Measurements from ENCODE around the gene FERMT3.

FERMT3 gene

DNA sequence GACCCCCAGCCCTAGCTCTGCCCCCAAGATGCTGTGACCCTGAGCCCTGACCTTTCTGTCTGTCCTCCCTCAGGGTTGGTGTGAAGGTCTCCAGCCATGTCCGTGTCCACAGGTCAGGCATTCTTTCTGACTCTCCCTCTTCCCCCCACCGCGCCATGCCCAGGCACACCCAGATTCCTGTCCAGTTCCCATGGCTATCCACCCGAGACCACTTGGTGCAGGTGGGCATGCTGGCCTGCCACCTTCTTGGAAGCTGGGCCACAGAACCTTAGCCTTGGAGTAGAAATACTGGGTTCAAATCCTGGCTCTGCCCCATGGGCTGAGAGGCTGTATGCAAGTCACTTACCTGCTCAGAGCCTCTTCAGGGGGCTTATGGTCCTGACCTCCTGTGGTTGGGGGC is 42.5 kb downstream of the FERMT3 start:
- peaks cover 76% of the 10 kb centered on the region for H3K4me1 Mint-ChIP-seq (ENCODE audit: low read depth)
- H3K4me3 Mint-ChIP-seq: no peak overlapping the region
- H3K27ac Mint-ChIP-seq: peak overlapping the region; percentile 7
- H3K36me3 Mint-ChIP-seq (ENCODE audit: low read depth): peaks cover 47% of the 10 kb centered on the region
- intact Hi-C loops (cut with micrococcal nuclease): no loop called here
- H3K27me3 Mint-ChIP-seq: peaks cover 9% of the 10 kb centered on the region
- no peaks in the 10 kb centered on the region for H3K9me3 Mint-ChIP-seq

DNA sequence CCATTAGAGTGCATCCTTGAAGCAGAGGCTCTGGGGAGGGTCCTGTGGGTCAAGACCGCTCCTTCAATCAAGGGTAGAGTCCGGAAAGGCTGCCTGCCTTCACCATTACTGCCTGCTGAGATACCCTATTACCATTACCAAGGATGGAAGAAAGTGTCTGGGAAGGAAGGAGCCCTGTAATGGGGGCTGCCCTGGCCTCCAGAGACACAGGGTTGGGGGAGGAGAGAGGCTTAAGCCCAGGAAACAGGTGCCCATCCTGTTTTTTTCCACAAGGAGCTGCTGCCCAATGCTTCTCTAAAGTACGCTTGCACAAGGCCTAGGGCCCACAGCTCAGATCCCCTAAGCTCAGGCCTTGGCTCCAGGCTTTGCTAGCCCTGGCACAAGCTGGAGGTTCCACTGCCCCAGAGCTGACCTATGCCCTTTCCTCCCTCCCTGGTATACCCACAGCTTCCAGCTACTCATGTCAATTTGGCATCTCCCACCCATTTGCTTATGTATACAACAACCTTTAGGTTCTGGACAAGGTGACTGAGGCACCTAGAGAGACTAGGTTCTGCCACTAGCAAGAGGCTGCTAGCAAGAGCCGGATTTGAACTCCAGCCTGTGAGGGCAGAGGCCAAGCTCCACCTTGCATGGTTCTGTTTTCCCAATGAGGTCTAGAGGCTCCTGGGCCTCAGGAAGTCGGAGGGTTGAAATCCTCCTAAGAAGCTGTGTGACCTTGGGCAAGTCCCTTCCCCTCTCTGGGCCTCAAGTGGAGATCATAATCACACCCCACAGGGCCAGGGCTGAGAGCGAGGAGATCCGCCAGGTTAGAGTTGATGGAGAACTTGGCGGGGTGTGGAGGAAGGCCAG is 43.3 kb downstream of the FERMT3 start:
- H3K9me3 Mint-ChIP-seq: no peaks in the 10 kb centered on the region
- peaks cover 9% of the 10 kb centered on the region for H3K27me3 Mint-ChIP-seq
- peaks cover 78% of the 10 kb centered on the region for H3K4me1 Mint-ChIP-seq (ENCODE audit: low read depth)
- peaks cover 47% of the 10 kb centered on the region for H3K36me3 Mint-ChIP-seq (ENCODE audit: low read depth)
- no peak overlapping the region for H3K4me3 Mint-ChIP-seq
- H3K27ac Mint-ChIP-seq: no peak overlapping the region
- intact Hi-C loops (cut with micrococcal nuclease): loop anchor here (5.0 kb wide), 1 partner anchor 53 kb away; the partner anchor contains the start of gene CATSPERZ

DNA sequence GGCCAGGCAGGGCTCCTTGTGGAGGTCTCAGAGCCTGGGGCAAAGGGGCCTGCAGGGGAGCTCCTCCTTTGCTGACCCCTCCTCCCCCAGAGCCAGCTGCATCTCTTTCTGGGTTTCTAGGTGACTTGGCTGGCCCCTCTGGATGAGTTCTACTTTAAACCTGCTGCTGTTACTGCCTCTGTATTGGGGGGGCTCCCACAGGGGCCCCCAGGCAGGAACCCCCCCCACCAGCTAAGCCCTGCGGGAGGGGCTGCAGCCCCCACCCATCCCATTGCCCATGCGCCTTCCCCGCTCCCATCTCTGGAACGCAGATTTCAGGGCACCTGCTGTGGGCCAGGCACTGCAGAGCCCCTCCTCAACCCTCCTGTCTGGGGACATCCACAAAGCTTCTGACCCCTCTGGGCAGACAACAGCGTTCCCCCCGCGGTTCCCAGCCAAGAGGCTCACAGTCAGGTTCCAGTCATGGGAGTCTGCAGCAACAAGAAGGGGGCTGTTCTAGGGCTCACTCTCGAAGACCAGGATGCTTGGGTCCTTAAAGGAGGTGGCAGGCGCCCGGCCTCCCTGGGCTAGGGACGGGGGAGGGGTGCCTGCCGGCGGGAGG is 44.0 kb downstream of the FERMT3 start:
- intact Hi-C loops (cut with micrococcal nuclease): loop anchor here (5.0 kb wide), 1 partner anchor 52 kb away; the partner anchor contains the start of gene CATSPERZ
- H3K27me3 Mint-ChIP-seq: peaks cover 9% of the 10 kb centered on the region
- no peaks in the 10 kb centered on the region for H3K9me3 Mint-ChIP-seq
- peak overlapping the region; percentile 88 for H3K27ac Mint-ChIP-seq
- H3K4me3 Mint-ChIP-seq: peak overlapping the region; percentile 73
- H3K36me3 Mint-ChIP-seq (ENCODE audit: low read depth): peaks cover 48% of the 10 kb centered on the region
- H3K4me1 Mint-ChIP-seq (ENCODE audit: low read depth): peaks cover 71% of the 10 kb centered on the region

DNA sequence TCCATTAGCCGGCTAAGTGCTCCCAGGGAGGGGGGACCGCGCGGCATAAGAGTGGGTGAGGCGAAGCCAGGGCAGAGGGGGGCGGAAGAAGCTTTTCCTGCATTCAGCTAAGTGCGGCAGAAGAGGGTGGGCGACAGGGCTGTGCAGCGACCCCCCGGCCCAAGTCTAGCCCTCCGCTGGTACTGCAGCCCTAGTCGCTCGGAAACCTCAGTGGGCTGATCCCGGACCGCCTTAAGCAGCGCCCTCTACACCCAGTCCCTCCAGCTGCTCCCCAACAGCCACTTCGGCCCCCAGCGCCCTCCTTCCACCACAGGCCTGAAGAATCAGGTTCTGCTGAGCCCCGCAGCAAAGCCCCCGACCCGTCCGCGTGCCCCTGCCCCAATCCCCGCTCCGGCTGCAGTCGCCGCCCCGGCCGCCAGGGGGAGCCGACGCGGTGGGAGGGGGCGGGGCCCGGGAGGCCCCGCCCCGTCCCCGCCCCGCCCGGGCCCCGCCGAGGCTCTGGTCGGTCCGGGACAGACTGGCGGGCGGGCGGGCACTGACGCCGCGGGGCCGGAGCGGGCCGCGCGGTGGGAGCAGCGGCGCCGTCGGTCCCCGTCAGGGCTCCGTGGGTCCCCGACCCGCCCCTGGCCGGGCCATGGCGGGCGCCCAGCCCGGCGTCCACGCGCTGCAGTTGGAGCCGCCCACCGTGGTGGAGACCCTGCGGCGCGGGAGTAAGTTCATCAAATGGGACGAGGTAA is 44.7 kb downstream of the FERMT3 start, which contains the start of gene PLCB3:
TSS of gene PLCB3 (plus strand) at position 515 of the 737 bp plus-strand sequence. CDS start at position 635, 120 bp downstream.
- no peaks in the 10 kb centered on the region for H3K9me3 Mint-ChIP-seq
- peak within 1 kb of the TSS; percentile 99 for H3K4me3 Mint-ChIP-seq
- peaks cover 64% of the 10 kb centered on the region for H3K4me1 Mint-ChIP-seq (ENCODE audit: low read depth)
- intact Hi-C loops (cut with micrococcal nuclease): loop anchor here (5.0 kb wide), 1 partner anchor 51 kb away; the partner anchor contains the start of gene CATSPERZ
- peaks cover 48% of the 10 kb centered on the region for H3K36me3 Mint-ChIP-seq (ENCODE audit: low read depth)
- peak within 1 kb of the TSS; percentile 88 for H3K27ac Mint-ChIP-seq
- peaks cover 9% of the 10 kb centered on the region for H3K27me3 Mint-ChIP-seq

DNA sequence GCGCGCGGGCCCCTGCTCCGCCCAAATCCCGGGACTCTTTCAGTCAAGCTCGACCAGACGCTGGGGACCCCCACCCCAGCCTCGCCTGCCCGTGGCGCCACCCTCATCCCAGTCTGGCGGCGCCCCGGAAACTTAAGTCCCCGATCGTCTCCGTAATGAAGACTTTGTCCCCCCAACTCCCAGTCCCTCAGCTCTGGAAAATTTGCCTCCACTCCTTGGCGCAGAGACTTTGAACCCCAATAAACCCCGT is 45.2 kb downstream of the FERMT3 start:
- peak overlapping the region; percentile 88 for H3K27ac Mint-ChIP-seq
- peaks cover 9% of the 10 kb centered on the region for H3K27me3 Mint-ChIP-seq
- H3K36me3 Mint-ChIP-seq (ENCODE audit: low read depth): peaks cover 51% of the 10 kb centered on the region
- peaks cover 64% of the 10 kb centered on the region for H3K4me1 Mint-ChIP-seq (ENCODE audit: low read depth)
- intact Hi-C loops (cut with micrococcal nuclease): loop anchor here (2.0 to 5.0 kb wide), 2 partner anchors 17 to 51 kb away; partner anchors contain the start of gene CATSPERZ
- H3K4me3 Mint-ChIP-seq: peak overlapping the region; percentile 99
- H3K9me3 Mint-ChIP-seq: no peaks in the 10 kb centered on the region

DNA sequence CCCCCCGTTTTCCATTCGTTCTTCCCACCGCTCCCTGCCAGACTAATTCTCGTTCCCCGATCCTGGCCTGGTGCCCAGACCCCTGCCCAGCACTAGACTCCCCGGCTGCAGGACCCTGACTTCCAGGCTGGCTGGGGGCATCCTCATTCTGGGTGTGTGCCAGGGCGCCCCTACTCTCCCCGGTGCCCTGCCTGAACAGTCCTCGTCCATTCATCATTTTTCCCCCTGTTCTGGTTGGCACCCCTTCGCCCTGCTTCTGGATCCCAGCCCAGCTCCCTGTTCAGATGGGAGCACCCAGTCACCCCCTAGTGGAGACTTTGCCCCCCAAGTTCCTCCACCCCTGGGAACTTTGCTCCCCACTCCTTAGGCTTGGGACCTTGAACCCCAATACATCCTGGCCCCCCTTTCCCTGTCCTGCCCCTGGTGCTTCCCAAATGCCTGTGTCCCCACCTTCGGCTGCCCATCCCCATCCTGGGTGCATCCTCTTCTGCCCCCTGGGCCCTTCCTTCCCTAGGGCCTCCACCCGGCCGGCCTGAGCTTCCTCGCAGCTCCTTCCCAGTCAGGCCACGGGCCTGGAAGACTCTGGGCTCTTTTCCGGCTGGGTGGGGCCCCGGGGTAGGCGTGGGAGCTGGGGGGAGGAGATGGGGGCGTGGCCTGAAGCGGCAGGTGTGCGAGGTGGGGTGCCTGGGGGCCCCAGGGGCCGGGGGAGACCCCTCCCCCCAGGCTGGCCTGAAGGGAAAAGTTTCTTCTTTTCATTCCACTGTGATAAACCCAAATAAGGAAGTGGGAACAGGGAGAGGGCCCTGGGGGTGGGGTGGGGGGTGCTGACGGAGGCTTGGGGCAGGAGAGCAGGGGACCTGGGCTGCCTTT is 45.7 kb downstream of the FERMT3 start:
- Mint-ChIP-seq H3K4me1 (ENCODE audit: low read depth) (peaks cover 59% of the 10 kb centered on the region), H3K27me3 (peaks cover 9% of the 10 kb centered on the region), H3K36me3 (ENCODE audit: low read depth) (peaks cover 52% of the 10 kb centered on the region), H3K27ac (peak overlapping the region; percentile 88), H3K4me3 (peak overlapping the region; percentile 99), H3K9me3 (no peaks in the 10 kb centered on the region)
- intact Hi-C loops (cut with micrococcal nuclease): loop anchor here (2.0 to 5.0 kb wide), 2 partner anchors 17 to 50 kb away; partner anchors contain the start of gene CATSPERZ

DNA sequence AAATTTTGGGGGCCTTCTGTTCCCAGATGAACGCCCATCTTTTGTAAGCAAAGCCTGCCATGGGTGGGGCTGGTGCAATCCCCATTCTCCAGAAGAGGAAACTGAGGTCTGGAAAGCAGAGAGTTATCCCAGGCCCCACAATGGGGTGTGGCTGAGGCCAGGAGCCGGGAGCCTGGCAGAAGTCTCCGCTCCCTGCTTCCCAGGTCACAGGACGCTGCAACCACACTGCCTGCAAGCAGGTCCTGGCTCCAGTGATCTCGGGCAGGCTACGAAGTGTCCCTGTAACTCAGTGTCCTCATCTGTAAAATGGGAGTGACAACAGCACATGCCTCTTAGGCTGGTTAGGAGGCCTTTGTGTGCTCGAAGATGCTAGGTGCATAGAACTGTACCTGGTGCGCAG is 46.5 kb downstream of the FERMT3 start:
- Mint-ChIP-seq H3K36me3 (ENCODE audit: low read depth) (peaks cover 59% of the 10 kb centered on the region), H3K27ac (peak overlapping the region; percentile 88), H3K4me3 (peak overlapping the region; percentile 99), H3K27me3 (peaks cover 9% of the 10 kb centered on the region), H3K4me1 (ENCODE audit: low read depth) (peaks cover 51% of the 10 kb centered on the region), H3K9me3 (no peaks in the 10 kb centered on the region)
- intact Hi-C loops (cut with micrococcal nuclease): loop anchor here (2.0 to 5.0 kb wide), 2 partner anchors 16 to 49 kb away; partner anchors contain the start of gene CATSPERZ

DNA sequence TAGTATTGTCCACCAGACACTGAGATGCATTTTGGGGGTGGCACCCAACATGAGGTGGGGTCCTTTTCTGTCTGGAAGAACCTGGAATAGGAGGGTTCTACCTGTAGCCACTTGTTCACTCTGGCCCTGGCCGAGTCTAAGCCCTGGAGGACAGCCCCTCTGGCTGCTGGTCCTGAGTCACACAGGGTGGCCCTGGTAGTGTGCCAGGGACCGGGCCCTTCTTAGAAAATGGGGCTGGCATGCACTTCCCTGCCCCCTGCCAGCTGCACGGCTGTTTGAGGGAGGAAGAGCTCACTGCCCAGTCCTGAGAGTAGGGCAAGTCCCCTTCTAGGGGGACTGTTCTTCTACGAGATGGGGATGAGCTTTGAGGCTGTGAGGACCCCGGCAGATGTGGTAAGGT is 47.0 kb downstream of the FERMT3 start:
- H3K27me3 Mint-ChIP-seq: peaks cover 9% of the 10 kb centered on the region
- peaks cover 47% of the 10 kb centered on the region for H3K4me1 Mint-ChIP-seq (ENCODE audit: low read depth)
- H3K27ac Mint-ChIP-seq: peak overlapping the region; percentile 31
- intact Hi-C loops (cut with micrococcal nuclease): loop anchor here (2.0 to 5.0 kb wide), 2 partner anchors 15 to 49 kb away; partner anchors contain the start of gene CATSPERZ
- no peaks in the 10 kb centered on the region for H3K9me3 Mint-ChIP-seq
- H3K4me3 Mint-ChIP-seq: peak overlapping the region; percentile 99
- peaks cover 63% of the 10 kb centered on the region for H3K36me3 Mint-ChIP-seq (ENCODE audit: low read depth)

DNA sequence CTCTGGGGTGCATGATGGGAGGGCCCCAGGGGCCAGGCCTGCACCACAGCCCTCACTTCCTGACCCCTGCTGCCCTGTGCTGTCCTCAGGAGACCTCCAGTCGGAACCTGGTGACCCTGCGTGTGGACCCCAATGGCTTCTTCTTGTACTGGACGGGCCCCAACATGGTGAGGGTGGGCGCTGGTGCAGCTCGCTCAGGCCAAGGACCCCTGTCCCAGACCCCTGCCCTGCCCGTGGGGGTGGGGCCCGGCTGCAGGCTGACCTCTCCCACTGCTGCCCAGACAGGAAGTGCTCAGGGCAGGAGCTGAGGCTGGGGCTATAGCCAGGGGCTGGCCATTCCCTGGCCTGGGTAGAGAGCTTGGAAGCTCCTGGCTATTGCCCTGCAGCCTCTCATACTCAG is 47.8 kb downstream of the FERMT3 start:
- H3K36me3 Mint-ChIP-seq (ENCODE audit: low read depth): peaks cover 72% of the 10 kb centered on the region

DNA sequence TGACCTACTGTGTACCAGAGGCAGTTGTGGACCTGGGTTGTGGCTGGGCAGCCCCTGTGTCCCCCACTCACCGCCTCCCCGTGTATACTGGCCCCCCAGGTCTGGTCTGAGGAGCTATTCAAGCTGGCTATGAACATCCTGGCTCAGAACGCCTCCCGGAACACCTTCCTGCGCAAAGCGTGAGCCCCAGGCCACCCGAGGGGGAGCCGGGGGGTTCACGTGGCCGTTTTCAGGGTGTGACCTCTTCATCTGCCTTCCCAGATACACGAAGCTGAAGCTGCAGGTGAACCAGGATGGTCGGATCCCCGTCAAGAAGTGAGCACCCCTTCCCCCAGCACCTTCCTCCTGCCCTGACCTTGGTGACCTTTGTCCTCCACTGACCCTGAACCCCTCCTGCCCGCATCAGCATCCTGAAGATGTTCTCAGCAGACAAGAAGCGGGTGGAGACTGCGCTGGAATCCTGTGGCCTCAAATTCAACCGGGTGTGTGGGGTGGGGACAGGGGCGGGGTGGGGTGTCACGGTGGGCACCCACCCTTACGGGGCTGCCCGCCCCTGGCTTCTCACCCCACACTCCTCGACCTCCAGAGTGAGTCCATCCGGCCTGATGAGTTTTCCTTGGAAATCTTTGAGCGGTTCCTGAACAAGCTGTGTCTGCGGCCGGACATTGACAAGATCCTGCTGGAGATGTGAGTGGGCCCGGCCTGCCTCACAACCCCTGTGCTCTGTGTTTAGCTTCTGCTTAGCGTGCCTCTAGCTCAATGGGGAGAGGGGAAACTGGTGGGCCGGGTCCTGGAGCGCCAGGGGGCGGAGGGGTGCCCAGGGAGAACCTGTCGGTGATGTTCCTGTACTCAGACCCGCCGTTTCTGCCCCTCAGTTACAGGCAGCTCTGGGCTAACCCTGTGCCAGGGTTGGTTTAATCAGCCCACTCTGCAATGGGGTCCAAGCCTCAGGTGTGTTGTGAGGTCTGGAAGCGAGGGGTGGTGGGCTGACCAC is 48.9 kb downstream of the FERMT3 start:
- Mint-ChIP-seq H3K36me3 (ENCODE audit: low read depth) (peaks cover 83% of the 10 kb centered on the region), H3K4me1 (ENCODE audit: low read depth) (peaks cover 47% of the 10 kb centered on the region), H3K9me3 (no peaks in the 10 kb centered on the region), H3K4me3 (no peak overlapping the region), H3K27ac (no peak overlapping the region), H3K27me3 (peaks cover 4% of the 10 kb centered on the region)
- intact Hi-C loops (cut with micrococcal nuclease): no loop called here

More for the DNA sequence above, 47.8 kb downstream of the FERMT3 start:
- H3K27ac Mint-ChIP-seq: peak overlapping the region; percentile 31
- H3K9me3 Mint-ChIP-seq: no peaks in the 10 kb centered on the region
- H3K4me3 Mint-ChIP-seq: no peak overlapping the region
- intact Hi-C loops (cut with micrococcal nuclease): loop anchor here (5.0 kb wide), 1 partner anchor 48 kb away; the partner anchor contains the start of gene CATSPERZ
- H3K27me3 Mint-ChIP-seq: peaks cover 9% of the 10 kb centered on the region
- H3K4me1 Mint-ChIP-seq (ENCODE audit: low read depth): peaks cover 42% of the 10 kb centered on the region

DNA sequence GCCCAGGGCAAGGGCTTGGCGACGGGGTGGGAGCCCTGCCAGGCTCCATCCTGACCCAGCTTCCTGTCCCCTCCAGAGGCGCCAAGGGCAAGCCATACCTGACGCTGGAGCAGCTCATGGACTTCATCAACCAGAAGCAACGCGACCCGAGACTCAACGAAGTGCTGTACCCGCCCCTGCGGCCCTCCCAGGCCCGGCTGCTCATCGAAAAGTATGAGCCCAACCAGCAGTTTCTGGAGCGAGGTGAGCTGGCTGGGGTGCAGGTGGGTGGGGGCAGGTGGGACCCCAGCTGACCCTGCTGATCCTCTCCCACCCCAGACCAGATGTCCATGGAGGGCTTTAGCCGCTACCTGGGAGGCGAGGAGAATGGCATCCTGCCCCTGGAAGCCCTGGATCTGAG is 49.8 kb downstream of the FERMT3 start:
- Mint-ChIP-seq H3K9me3 (no peaks in the 10 kb centered on the region), H3K36me3 (ENCODE audit: low read depth) (peaks cover 91% of the 10 kb centered on the region), H3K27me3 (no peaks in the 10 kb centered on the region), H3K4me3 (no peak overlapping the region), H3K4me1 (ENCODE audit: low read depth) (peaks cover 38% of the 10 kb centered on the region), H3K27ac (no peak overlapping the region)
- intact Hi-C loops (cut with micrococcal nuclease): no loop called here

DNA sequence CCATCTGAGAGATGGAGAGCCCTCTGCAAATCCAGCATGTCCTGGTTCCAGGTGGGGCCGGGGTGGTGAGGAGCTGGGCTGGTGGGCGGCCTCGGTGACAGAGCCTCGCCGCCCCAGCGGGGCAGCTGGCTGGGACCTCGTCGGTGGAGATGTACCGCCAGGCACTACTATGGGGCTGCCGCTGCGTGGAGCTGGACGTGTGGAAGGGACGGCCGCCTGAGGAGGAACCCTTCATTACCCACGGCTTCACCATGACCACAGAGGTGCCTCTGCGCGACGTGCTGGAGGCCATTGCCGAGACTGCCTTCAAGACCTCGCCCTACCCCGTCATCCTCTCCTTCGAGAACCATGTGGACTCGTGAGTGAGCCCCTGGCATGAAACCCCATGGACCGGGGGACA is 51.8 kb downstream of the FERMT3 start:
- H3K27ac Mint-ChIP-seq: no peak overlapping the region
- H3K27me3 Mint-ChIP-seq: no peaks in the 10 kb centered on the region
- peaks cover 22% of the 10 kb centered on the region for H3K4me1 Mint-ChIP-seq (ENCODE audit: low read depth)
- intact Hi-C loops (cut with micrococcal nuclease): no loop called here
- no peaks in the 10 kb centered on the region for H3K9me3 Mint-ChIP-seq
- no peak overlapping the region for H3K4me3 Mint-ChIP-seq
- H3K36me3 Mint-ChIP-seq (ENCODE audit: low read depth): peaks cover 100% of the 10 kb centered on the region
